ENCODE data around the gene CDK5RAP2. TPM values are rescaled to one million over a fixed set of nuclear protein-coding genes. Genes with fewer than 3 reads are reported as not detected.

Gene CDK5RAP2
- polyA plus RNA-seq, 1 donor (not counting 4 experiments of a cell fraction or from before 2014, with no cell fraction given), result 22.4 TPM

GRCh38 chr9:120456218-120456617, 123.7 kb downstream of the CDK5RAP2 start:
- Histone ChIP-seq H3K9ac (ENCODE audit: control insufficient read depth, extremely low read depth, insufficient read depth, low read length) (no peak overlapping the region), H4K20me1 (ENCODE audit: control insufficient read depth, extremely low read depth, insufficient read depth, low read length) (no peaks in the 10 kb centered on the region), H3K4me3 (ENCODE audit: control insufficient read depth in 2 of 3, extremely low read depth in 1 of 3, insufficient read depth in 2 of 3, low read depth in 1 of 3, low read length in 3 of 3) (no peak overlapping the region), H3K9me3 (ENCODE audit: control insufficient read depth, low read depth, low read length) (no peaks in the 10 kb centered on the region), H2AFZ (ENCODE audit: control insufficient read depth, low read length) (no peak overlapping the region), H3K27me3 (ENCODE audit: control insufficient read depth, extremely low read depth, insufficient read depth, low read length) (no peaks in the 10 kb centered on the region), H3K36me3 (ENCODE audit: control insufficient read depth in 2 of 2, extremely low read depth in 1 of 2, insufficient read depth in 2 of 2, low read length in 2 of 2) (peaks cover 21 to 27% of the 10 kb centered on the region in 2 experiments), H3K79me2 (ENCODE audit: control insufficient read depth, insufficient read depth, low read length) (no peaks in the 10 kb centered on the region), H3K4me1 (ENCODE audit: control insufficient read depth, extremely low read depth, insufficient read depth, low read length) (no peaks in the 10 kb centered on the region), H3K27ac (ENCODE audit: control insufficient read depth, insufficient read depth, low read length) (no peak overlapping the region), H3K9me1 (ENCODE audit: control insufficient read depth, extremely low read depth, insufficient read depth, low read length) (no peaks in the 10 kb centered on the region), H3K4me2 (ENCODE audit: control insufficient read depth, extremely low read depth, insufficient read depth, low read depth, low read length) (no peak overlapping the region)
- no peak for DNase-seq (ENCODE audit: low read depth, low spot score)
- dilution Hi-C loops (cut with MboI; ENCODE audit: extremely low pct_ligation_motif_present, low sequenced_read_pairs), result loop anchor here (5.0 kb wide), 1 partner anchor 76 kb away; no protein-coding TSS in a partner anchor
- no peak for FAIRE-seq
- no peak for TF ChIP-seq CTCF (optimal IDR thresholded peaks at IDR 0.05 in 1 of 3, IDR thresholded peaks at IDR 0.05 in 1 of 3, conservative IDR thresholded peaks at IDR 0.05 in 1 of 3; ENCODE audit: extremely low read depth in 1 of 3, insufficient read depth in 2 of 3, low read length in 3 of 3)
- TF ChIP-seq EZH2 (IDR thresholded peaks at IDR 0.05; ENCODE audit: low read length), result no peak

- no peaks in the 10 kb centered on the region for H4K20me1 ChIP-seq (ENCODE audit: control insufficient read depth, extremely low read depth, insufficient read depth, low read length)
- H3K9ac ChIP-seq (ENCODE audit: control insufficient read depth, extremely low read depth, insufficient read depth, low read length), result no peak overlapping the region
- H3K36me3 ChIP-seq (ENCODE audit: control insufficient read depth in 2 of 2, extremely low read depth in 1 of 2, insufficient read depth in 2 of 2, low read length in 2 of 2), result peaks cover 22 to 31% of the 10 kb centered on the region in 2 experiments
- dilution Hi-C loops (cut with MboI; ENCODE audit: extremely low pct_ligation_motif_present, low sequenced_read_pairs), result no loop called here
- no peak overlapping the region for H3K4me2 ChIP-seq (ENCODE audit: control insufficient read depth, extremely low read depth, insufficient read depth, low read depth, low read length)
- no peaks in the 10 kb centered on the region for H3K9me3 ChIP-seq (ENCODE audit: control insufficient read depth, low read depth, low read length)
- no peaks in the 10 kb centered on the region for H3K9me1 ChIP-seq (ENCODE audit: control insufficient read depth, extremely low read depth, insufficient read depth, low read length)
- H3K79me2 ChIP-seq (ENCODE audit: control insufficient read depth, insufficient read depth, low read length), result no peaks in the 10 kb centered on the region
- DNase-seq (ENCODE audit: low read depth, low spot score), result no peak
- H3K27ac ChIP-seq (ENCODE audit: control insufficient read depth, insufficient read depth, low read length), result no peak overlapping the region
- H3K4me3 ChIP-seq (ENCODE audit: control insufficient read depth in 2 of 3, extremely low read depth in 1 of 3, insufficient read depth in 2 of 3, low read depth in 1 of 3, low read length in 3 of 3), result no peak overlapping the region
- TF ChIP-seq CTCF (optimal IDR thresholded peaks at IDR 0.05 in 1 of 3, IDR thresholded peaks at IDR 0.05 in 1 of 3, conservative IDR thresholded peaks at IDR 0.05 in 1 of 3; ENCODE audit: extremely low read depth in 1 of 3, insufficient read depth in 2 of 3, low read length in 3 of 3) (no peak), EZH2 (IDR thresholded peaks at IDR 0.05; ENCODE audit: low read length) (no peak)
- no peak for FAIRE-seq
- H3K27me3 ChIP-seq (ENCODE audit: control insufficient read depth, extremely low read depth, insufficient read depth, low read length), result no peaks in the 10 kb centered on the region
- no peak overlapping the region for H2AFZ ChIP-seq (ENCODE audit: control insufficient read depth, low read length)
- H3K4me1 ChIP-seq (ENCODE audit: control insufficient read depth, extremely low read depth, insufficient read depth, low read length), result no peaks in the 10 kb centered on the region
These were observed 125.5 kb downstream of the CDK5RAP2 start for GRCh38 chr9:120454467-120454866.
